ENCODE results near the gene MUS81.

GRCh38 chr11:65857853-65858680 lies 2.2 kb upstream of the MUS81 start, which contains the start of gene CFL1:
- no peak for TF ChIP-seq EZH2 (IDR thresholded peaks at IDR 0.05; ENCODE audit: borderline replicate concordance, low read depth, low read length)
- TF ChIP-seq E2F5 (CRISPR knock-in tag; IDR thresholded peaks at IDR 0.05), result peak; percentile 42; the same call in 1 of the 2 replicates
